Esophagus squamous epithelium (tissue), 4 donors: ENCODE data around the gene SSX2IP.

Experiments used
- CTCF ChIP-seq, 6 experiments: fragments of 450-650 bp in 4 of 6; fragments of 200-600 bp in 2 of 6; sonication (generic) in 2 of 6; IDR thresholded peaks; one replicate each; pipeline ENCODE4 v1.5.1; 2016 to 2019; ENCODE audit warnings: antibody characterized with exemption in 6 of 6, mild to moderate bottlenecking in 4 of 6, moderate library complexity in 4 of 6
- POLR2A ChIP-seq, 4 donors: fragments of 450-650 bp; IDR thresholded peaks; one replicate each; pipeline ENCODE4 v1.6.1; 2017; ENCODE audit warnings: antibody characterized with exemption in 4 of 4, mild to moderate bottlenecking in 4 of 4, moderate library complexity in 3 of 4

GRCh38 chr1:84642774-84643173 lies 47.5 kb downstream of the SSX2IP start:
- TF ChIP-seq POLR2A (IDR thresholded peaks at IDR 0.05) (no peak), CTCF (IDR thresholded peaks at IDR 0.05) (no peak)
